Neural cell (in vitro differentiated cells): ENCODE results near the gene RBMS3. TPM values are rescaled to one million over a fixed set of nuclear protein-coding genes. Genes with fewer than 3 reads are reported as not detected.
A peak's percentile ranks its signal among the peaks of the same experiment; 100 is the strongest.

ENCODE experiments used
- H2AFZ ChIP-seq: fragments of 200-600, 300-800 bp; sonication (generic), shearing (Covaris generic); 2 replicates; pipeline ENCODE4 v1.6.0; 2014; ENCODE audit warnings: low read depth, mild to moderate bottlenecking, antibody characterized with exemption, low read length, moderate library complexity
- H3F3A ChIP-seq: fragments of 200-600 bp; shearing (Covaris generic); 2 replicates; pipeline ENCODE4 v1.6.1; 2016; ENCODE audit warnings: mild to moderate bottlenecking, moderate library complexity, mixed read lengths, antibody characterized with exemption, low read length; ENCODE audit not compliant: insufficient read depth, poor library complexity, severe bottlenecking
- H3K27ac ChIP-seq: fragments of 200-600, 300-800 bp; sonication (generic), shearing (Covaris generic); 2 replicates; pipeline ENCODE4 v1.5.1; 2014; ENCODE audit warnings: mild to moderate bottlenecking, low read length, moderate library complexity
- H3K27me3 ChIP-seq: fragments of 300-800, 200-600 bp; sonication (generic), shearing (Covaris generic); 2 replicates; pipeline ENCODE4 v1.6.0; 2014; ENCODE audit warnings: mild to moderate bottlenecking, low read depth, low read length, moderate library complexity; ENCODE audit not compliant: insufficient read depth
- H3K36me3 ChIP-seq: fragments of 300-800, 200-600 bp; sonication (generic), shearing (Covaris generic); 2 replicates; pipeline ENCODE4 v1.5.1; 2014; ENCODE audit warnings: mild to moderate bottlenecking, antibody characterized with exemption, low read length, moderate library complexity; ENCODE audit not compliant: insufficient read depth
- H3K4me2 ChIP-seq: fragments of 300-800, 200-600 bp; sonication (generic), shearing (Covaris generic); 2 replicates; pipeline ENCODE4 v1.6.0; 2014; ENCODE audit warnings: mild to moderate bottlenecking, low read length
- H3K4me3 ChIP-seq: fragments of 300-800, 200-600 bp; sonication (generic), shearing (Covaris generic); 2 replicates; pipeline ENCODE4 v1.5.1; 2014; ENCODE audit warnings: mild to moderate bottlenecking, low read length, moderate library complexity
- H3K79me2 ChIP-seq: fragments of 200-600 bp; shearing (Covaris generic); replicated peaks from 2 replicates; pipeline ENCODE4 v1.6.0; 2014; ENCODE audit warnings: mild to moderate bottlenecking, low read length, moderate library complexity; ENCODE audit not compliant: insufficient read depth
- H3K9ac ChIP-seq: fragments of 300-800, 200-600 bp; sonication (generic), shearing (Covaris generic); 2 replicates; pipeline ENCODE4 v1.6.1; 2016; ENCODE audit warnings: mild to moderate bottlenecking, low read length, mixed read lengths
- H3K9me2 ChIP-seq: fragments of 200-600 bp; shearing (Covaris generic); 2 replicates; pipeline ENCODE4 v1.6.1; 2016; ENCODE audit warnings: mild to moderate bottlenecking, low read length, mixed read lengths; ENCODE audit not compliant: insufficient read depth
- H3K9me3 ChIP-seq: fragments of 200-600, 300-800 bp; sonication (generic), shearing (Covaris generic); 2 replicates; pipeline ENCODE4 v1.6.1; 2016; ENCODE audit warnings: mild to moderate bottlenecking, mixed run types, low read length, moderate library complexity, mixed read lengths
- H4K20me1 ChIP-seq: fragments of 200-600 bp; shearing (Covaris generic); 2 replicates; pipeline ENCODE4 v1.6.1; 2016; ENCODE audit warnings: mild to moderate bottlenecking, mixed run types; ENCODE audit not compliant: insufficient read depth
- CTCF ChIP-seq: fragments of 450-650 bp; IDR thresholded peaks from 2 replicates; pipeline ENCODE4 v1.5.1; 2014; ENCODE audit warnings: antibody characterized with exemption, mild to moderate bottlenecking, moderate library complexity; ENCODE audit not compliant: poor library complexity, severe bottlenecking
- EP300 ChIP-seq: fragments of 450-650 bp; conservative IDR thresholded peaks from 2 replicates; pipeline ENCODE4 v1.6.1; 2014; ENCODE audit warnings: antibody characterized with exemption, mild to moderate bottlenecking, moderate library complexity; ENCODE audit not compliant: poor library complexity, severe bottlenecking
- EZH2 ChIP-seq: fragments of 200-600, 300-800 bp; shearing (Covaris generic), sonication (generic); IDR thresholded peaks from 2 replicates; pipeline ENCODE4 v1.6.1; 2014; ENCODE audit warnings: antibody characterized with exemption, low read length, borderline replicate concordance, mild to moderate bottlenecking; ENCODE audit not compliant: insufficient read depth, poor library complexity, severe bottlenecking
- MXI1 ChIP-seq: fragments of 450-650 bp; conservative IDR thresholded peaks from 2 replicates; pipeline ENCODE4 v1.6.1; 2014; ENCODE audit warnings: antibody characterized with exemption, mild to moderate bottlenecking; ENCODE audit not compliant: poor library complexity, severe bottlenecking
- POLR2AphosphoS5 ChIP-seq: IDR thresholded peaks from 2 replicates; pipeline ENCODE4 v1.6.1; 2012
- RAD21 ChIP-seq: fragments of 450-650 bp; conservative IDR thresholded peaks from 2 replicates; pipeline ENCODE4 v1.6.1; 2014; ENCODE audit warnings: antibody characterized with exemption, mild to moderate bottlenecking, moderate library complexity
- REST ChIP-seq: IDR thresholded peaks from 2 replicates; pipeline ENCODE4 v1.6.1; 2012; ENCODE audit warnings: borderline replicate concordance
- SMC3 ChIP-seq: fragments of 450-650 bp; conservative IDR thresholded peaks from 2 replicates; pipeline ENCODE4 v1.6.1; 2014; ENCODE audit warnings: antibody characterized with exemption, mild to moderate bottlenecking, moderate library complexity; ENCODE audit not compliant: poor library complexity
- TAF1 ChIP-seq: IDR thresholded peaks from 2 replicates; pipeline ENCODE4 v1.6.1; 2012; ENCODE audit warnings: low read depth
- polyA plus RNA-seq: library from polyadenylated mRNA; depleted of rRNA; stranded (reverse); fragments of >200 nt; gene quantifications from 2 replicates; pipeline ENCODE4 v1.2.3, GENCODE V29; 2014

Gene RBMS3
- polyA plus RNA-seq, 1 donor from 2014 or later: 0.53 TPM

DNA sequence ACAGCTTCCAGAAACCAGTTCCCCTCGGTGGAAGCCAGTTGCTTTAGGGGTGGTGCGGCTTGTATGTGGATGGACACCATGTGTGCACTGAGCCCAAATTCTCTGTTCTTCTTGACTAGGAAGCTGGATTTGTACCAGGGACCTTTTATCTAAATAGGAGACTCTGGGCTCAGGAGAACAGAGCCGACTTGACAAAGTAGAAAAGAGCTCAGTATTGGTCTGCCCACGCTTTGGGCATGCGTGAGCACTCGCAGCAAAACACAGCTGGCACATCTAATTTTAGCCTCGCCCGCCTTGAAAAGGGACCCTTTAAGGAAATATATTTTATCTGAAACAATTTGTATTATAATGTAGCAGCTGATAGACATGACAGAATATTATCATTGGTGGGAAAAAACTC, 1.1 kb upstream of the RBMS3 start:
- Histone ChIP-seq H3K9ac (no peak overlapping the region), H3K36me3 (no peaks in the 10 kb centered on the region), H3K9me3 (no peaks in the 10 kb centered on the region), H3K79me2 (no peaks in the 10 kb centered on the region), H4K20me1 (no peaks in the 10 kb centered on the region), H3K27me3 (no peaks in the 10 kb centered on the region), H3F3A (no peaks in the 10 kb centered on the region), H3K27ac (no peak overlapping the region), H3K9me2 (no peaks in the 10 kb centered on the region), H3K4me2 (no peak overlapping the region), H3K4me3 (no peak overlapping the region), H2AFZ (no peak overlapping the region)
- TF ChIP-seq EP300 (no peak), REST (no peak), MXI1 (no peak), EZH2 (no peak), SMC3 (no peak), CTCF (no peak)

- H3K9me2 ChIP-seq: no peaks in the 10 kb centered on the region
- H3K36me3 ChIP-seq: no peaks in the 10 kb centered on the region
- H4K20me1 ChIP-seq: no peaks in the 10 kb centered on the region
- H3K4me2 ChIP-seq: peak overlapping the region; percentile 15
- H3K27me3 ChIP-seq: no peaks in the 10 kb centered on the region
- H3K79me2 ChIP-seq: no peaks in the 10 kb centered on the region
- no peak overlapping the region for H3K9ac ChIP-seq
- no peak overlapping the region for H2AFZ ChIP-seq
- no peaks in the 10 kb centered on the region for H3K9me3 ChIP-seq
- no peak overlapping the region for H3K27ac ChIP-seq
- TF ChIP-seq SMC3 (no peak), EZH2 (no peak), REST (no peak), TAF1 (no peak), RAD21 (no peak), CTCF (no peak), POLR2AphosphoS5 (no peak), EP300 (no peak), MXI1 (no peak)
- H3K4me3 ChIP-seq: peak overlapping the region; percentile 38
- H3F3A ChIP-seq: no peaks in the 10 kb centered on the region
These were observed 148 bp downstream of the RBMS3 start for GRCh38 chr3:29281094-29281343.
